OCI-LY1 (cell line): Measurements from ENCODE around the gene SDC4.

Source experiments
- EZH2 ChIP-seq: fragments of 200-600 bp; sonication (generic), shearing (Covaris generic); IDR thresholded peaks from 2 replicates; pipeline ENCODE4 v1.8.0; 2017; ENCODE audit warnings: borderline replicate concordance, mixed run types, mild to moderate bottlenecking, antibody characterized with exemption, low read length, moderate library complexity, mixed read lengths
- TF ChIP-seq, protein P1 (sequence below): fragments of 200-600 bp; sonication (generic), shearing (Covaris generic); IDR thresholded peaks from 2 replicates; pipeline ENCODE4 v1.5.1; 2017; ENCODE audit warnings: mild to moderate bottlenecking, antibody characterized with exemption, low read length, moderate library complexity, mixed read lengths

DNA sequence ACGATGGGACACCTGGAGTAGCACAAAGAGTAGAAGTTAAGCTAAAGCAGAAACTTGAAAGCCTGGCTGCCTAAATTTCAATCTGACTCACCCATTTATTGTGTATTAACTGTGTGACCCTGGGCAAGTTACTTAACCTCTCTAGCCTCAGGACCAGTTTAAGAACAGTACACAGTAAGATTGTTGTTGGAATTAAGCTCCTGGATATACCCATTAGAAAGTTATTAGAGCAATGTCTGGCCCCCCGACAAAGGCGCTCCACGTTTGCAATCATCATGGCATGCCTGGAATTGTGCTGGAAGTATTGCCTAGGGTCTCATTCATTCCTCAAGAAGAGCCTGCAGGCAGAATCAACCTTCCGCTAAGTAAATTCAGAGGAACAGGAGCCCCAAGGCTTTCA, 1.4 kb downstream of the SDC4 start:
- no peak for TF ChIP-seq EZH2
- TF ChIP-seq, protein P1, sequence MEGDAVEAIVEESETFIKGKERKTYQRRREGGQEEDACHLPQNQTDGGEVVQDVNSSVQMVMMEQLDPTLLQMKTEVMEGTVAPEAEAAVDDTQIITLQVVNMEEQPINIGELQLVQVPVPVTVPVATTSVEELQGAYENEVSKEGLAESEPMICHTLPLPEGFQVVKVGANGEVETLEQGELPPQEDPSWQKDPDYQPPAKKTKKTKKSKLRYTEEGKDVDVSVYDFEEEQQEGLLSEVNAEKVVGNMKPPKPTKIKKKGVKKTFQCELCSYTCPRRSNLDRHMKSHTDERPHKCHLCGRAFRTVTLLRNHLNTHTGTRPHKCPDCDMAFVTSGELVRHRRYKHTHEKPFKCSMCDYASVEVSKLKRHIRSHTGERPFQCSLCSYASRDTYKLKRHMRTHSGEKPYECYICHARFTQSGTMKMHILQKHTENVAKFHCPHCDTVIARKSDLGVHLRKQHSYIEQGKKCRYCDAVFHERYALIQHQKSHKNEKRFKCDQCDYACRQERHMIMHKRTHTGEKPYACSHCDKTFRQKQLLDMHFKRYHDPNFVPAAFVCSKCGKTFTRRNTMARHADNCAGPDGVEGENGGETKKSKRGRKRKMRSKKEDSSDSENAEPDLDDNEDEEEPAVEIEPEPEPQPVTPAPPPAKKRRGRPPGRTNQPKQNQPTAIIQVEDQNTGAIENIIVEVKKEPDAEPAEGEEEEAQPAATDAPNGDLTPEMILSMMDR: no peak
